ENCODE measurements around the gene MYDGF. TPM values are rescaled to one million over a fixed set of nuclear protein-coding genes. Genes with fewer than 3 reads are reported as not detected.

The MYDGF gene
- total and polyA plus RNA-seq, 2 of the 13 experiments (the other 11 are each of a cell fraction or from before 2014, with no cell fraction given), result 116 to 198 TPM

GRCh38 chr19:4705413-4706131 is 35.4 kb upstream of the MYDGF start (continued):
- TF ChIP-seq KIAA2018 (CRISPR knock-in tag; IDR thresholded peaks at IDR 0.05; ENCODE audit: borderline replicate concordance) (no peak), ZNF362 (CRISPR knock-in tag; IDR thresholded peaks at IDR 0.05; ENCODE audit: borderline replicate concordance) (peak; percentile 67; the same call in 1 of the 2 replicates), ZNF275 (CRISPR knock-in tag; IDR thresholded peaks at IDR 0.05; ENCODE audit: borderline replicate concordance) (no peak), ZNF224 (CRISPR knock-in tag; IDR thresholded peaks at IDR 0.05) (no peak), ZFP62 (CRISPR knock-in tag; IDR thresholded peaks at IDR 0.05) (no peak), ZNF343 (CRISPR knock-in tag; IDR thresholded peaks at IDR 0.05) (peak; percentile 71; the same call in 1 of the 2 replicates), HOXA5 (CRISPR knock-in tag; IDR thresholded peaks at IDR 0.05) (peak; percentile 57; the same call in 1 of the 2 replicates), ZNF530 (CRISPR knock-in tag; IDR thresholded peaks at IDR 0.05; ENCODE audit: low read depth) (no peak), MAX (IDR thresholded peaks at IDR 0.05) (peak; percentile 45; the same call in 1 of the 2 replicates), ZNF775 (CRISPR knock-in tag; IDR thresholded peaks at IDR 0.05; ENCODE audit: borderline replicate concordance) (no peak), ZFP91 (CRISPR knock-in tag; IDR thresholded peaks at IDR 0.05; ENCODE audit: borderline replicate concordance) (0 out of 2 replicates have a peak, but pooled peaks have one; percentile 37), THRA (CRISPR knock-in tag; IDR thresholded peaks at IDR 0.05; ENCODE audit: borderline replicate concordance) (no peak), REXO4 (CRISPR knock-in tag; IDR thresholded peaks at IDR 0.05; ENCODE audit: borderline replicate concordance) (no peak), NCOA5 (CRISPR knock-in tag; IDR thresholded peaks at IDR 0.05) (no peak)

Measured in HepG2 (cell line).